HCT116 (cell line): Measurements from ENCODE around the gene LYPD5. TPM values are rescaled to one million over a fixed set of nuclear protein-coding genes. Genes with fewer than 3 reads are reported as not detected.

ENCODE experiments used
- ATAC-seq: fragments of 200-7000 bp; cut with Tn5 transposase; 2 replicates; pipeline ENCODE4 v1.9.1; 2020; ENCODE audit warnings: mild to moderate bottlenecking, moderate library complexity
- BruUV-seq: library from RNA; stranded (reverse); fragments of 400-500 nt; replicated peaks from 2 replicates; lab custom pipeline; 2021; lab: Mats Ljungman, UMichigan
- CTCF ChIA-PET: fragments of 300-600 bp; sonication (Branson Sonifier 250); formaldehyde crosslinking; loops from one replicate; lab custom pipeline; 2021; ENCODE audit warnings: antibody characterized with exemption; lab: Charles Lee
- POLR2A ChIA-PET: fragments of 300-600, 350-600 bp; sonication (Branson Sonifier 250); formaldehyde crosslinking; loops from one replicate; lab custom pipeline; 2021; ENCODE audit warnings: antibody characterized with exemption; lab: Charles Lee
- RAD21 ChIA-PET, 2 experiments: fragments of 300-600 bp; sonication (Branson Sonifier 250); formaldehyde crosslinking; loops; one replicate each; lab custom pipeline; 2023; ENCODE audit warnings: low total read pairs in 2 of 2; ENCODE audit not compliant: uncharacterized antibody in 2 of 2, unreplicated experiment in 2 of 2, low non-redundant PET in 1 of 2; lab: Charles Lee
- DNase-seq: peaks from one replicate; pipeline ENCODE4 v3.0.0-alpha.2; 2010; ENCODE audit warnings: low read depth, low spot score
- H2AFZ ChIP-seq: fragments of 200-600 bp; shearing (Covaris generic), sonication (generic); 2 replicates; pipeline ENCODE4 v1.6.1; 2017; ENCODE audit warnings: low read depth, mixed run types, mixed read lengths, antibody characterized with exemption, low read length; ENCODE audit not compliant: poor library complexity, severe bottlenecking
- H3K27ac ChIP-seq: 2 replicates; pipeline ENCODE4 v1.5.1; 2012; ENCODE audit warnings: low read depth, low read length
- H3K27me3 ChIP-seq: fragments of 200-600 bp; sonication (generic); 2 replicates; pipeline ENCODE4 v1.6.1; 2016; ENCODE audit warnings: mixed run types, low read length, mixed read lengths; ENCODE audit not compliant: insufficient read depth
- H3K36me3 ChIP-seq, 2 experiments: fragments of 200-500 bp in 1 of 2; fragments of 200-600 bp in 1 of 2; sonication (Bioruptor generic) in 1 of 2; sonication (generic) in 1 of 2; 2 replicates each; pipeline versions ENCODE4 v1.5.1 to v1.6.1; 2014 to 2016; ENCODE audit warnings: low read length in 2 of 2, inconsistent platforms in 1 of 2, mixed read lengths in 1 of 2, mixed run types in 1 of 2; ENCODE audit not compliant: insufficient read depth in 2 of 2, control insufficient read depth in 1 of 2
- H3K4me1 ChIP-seq, 2 experiments: fragments of 200-600 bp in 1 of 2; sonication (generic) in 1 of 2; 2 replicates each; pipeline versions ENCODE4 v1.5.1 to v1.6.1; 2012 to 2017; ENCODE audit warnings: low read length in 2 of 2, inconsistent platforms in 1 of 2, mild to moderate bottlenecking in 1 of 2, mixed read lengths in 1 of 2, mixed run types in 1 of 2, moderate library complexity in 1 of 2; ENCODE audit not compliant: insufficient read depth in 2 of 2, control insufficient read depth in 1 of 2
- H3K4me2 ChIP-seq: fragments of 200-600 bp; sonication (generic); 2 replicates; pipeline ENCODE4 v1.6.1; 2017; ENCODE audit warnings: mixed run types, low read length, mixed read lengths
- H3K4me3 ChIP-seq, 2 experiments: fragments of 200-600 bp in 1 of 2; sonication (generic) in 1 of 2; replicated peaks in 1 of 2; 2 replicates each; pipeline ENCODE4 v1.5.1; 2011 to 2016; ENCODE audit warnings: low read length in 2 of 2, control low read depth in 1 of 2, low read depth in 1 of 2, mild to moderate bottlenecking in 1 of 2, mixed read lengths in 1 of 2, mixed run types in 1 of 2
- H3K79me2 ChIP-seq: fragments of 200-600 bp; sonication (generic); 2 replicates; pipeline ENCODE4 v1.6.1; 2017; ENCODE audit warnings: mild to moderate bottlenecking, mixed run types, low read length, moderate library complexity, mixed read lengths; ENCODE audit not compliant: insufficient read depth
- H3K9ac ChIP-seq: fragments of 200-600 bp; sonication (generic); 2 replicates; pipeline ENCODE4 v1.6.1; 2016; ENCODE audit warnings: low read length, mixed read lengths
- H3K9me2 ChIP-seq: fragments of 200-600 bp; sonication (generic), shearing (Covaris generic); 2 replicates; pipeline ENCODE4 v1.6.1; 2017; ENCODE audit warnings: mixed run types, mild to moderate bottlenecking, moderate library complexity; ENCODE audit not compliant: insufficient read depth
- H3K9me3 ChIP-seq, 2 experiments: fragments of 200-500 bp in 1 of 2; fragments of 200-600 bp in 1 of 2; sonication (Bioruptor generic) in 1 of 2; sonication (generic) in 1 of 2; 2 replicates each; pipeline ENCODE4 v1.6.1; 2014 to 2017; ENCODE audit warnings: low read length in 2 of 2, mixed read lengths in 2 of 2, inconsistent platforms in 1 of 2, low read depth in 1 of 2, mild to moderate bottlenecking in 1 of 2, mixed run types in 1 of 2, moderate library complexity in 1 of 2; ENCODE audit not compliant: control insufficient read depth in 1 of 2, insufficient read depth in 1 of 2
- H4K20me1 ChIP-seq: fragments of 200-600 bp; sonication (generic), shearing (Covaris generic); 2 replicates; pipeline ENCODE4 v1.6.1; 2017; ENCODE audit warnings: mixed run types, mild to moderate bottlenecking, moderate library complexity; ENCODE audit not compliant: insufficient read depth
- POLR2A ChIP-seq: IDR thresholded peaks from 2 replicates; pipeline ENCODE4 v1.7.0; 2011; ENCODE audit warnings: borderline replicate concordance; ENCODE audit not compliant: insufficient read depth, insufficient read length; ENCODE audit errors: extremely low read depth
- intact Hi-C: fragments of 100-400 bp; cut with micrococcal nuclease; formaldehyde crosslinking; loops from 2 replicates; pipeline ENCODE4 v1.10.0; 2022
- total RNA-seq: library from RNA; stranded (reverse); gene quantifications from one replicate; pipeline ENCODE4 v1.2.1, GENCODE V29; 2021; ENCODE audit not compliant: unreplicated experiment
- TF ChIP-seq, protein P1 (sequence below): IDR thresholded peaks from 2 replicates; pipeline ENCODE4 v1.6.1; 2012
- TF ChIP-seq, protein P2 (sequence below): IDR thresholded peaks from 2 replicates; pipeline ENCODE4 v1.6.1; 2011; ENCODE audit warnings: mild to moderate bottlenecking, low read length, moderate library complexity; ENCODE audit not compliant: insufficient replicate concordance; ENCODE audit errors: extremely low read depth
- TF ChIP-seq, protein P3 (sequence below): IDR thresholded peaks from 2 replicates; pipeline ENCODE4 v1.6.1; 2012

The LYPD5 gene
- total RNA-seq, 1 experiment from 2014 or later: 7.6 TPM

DNA sequence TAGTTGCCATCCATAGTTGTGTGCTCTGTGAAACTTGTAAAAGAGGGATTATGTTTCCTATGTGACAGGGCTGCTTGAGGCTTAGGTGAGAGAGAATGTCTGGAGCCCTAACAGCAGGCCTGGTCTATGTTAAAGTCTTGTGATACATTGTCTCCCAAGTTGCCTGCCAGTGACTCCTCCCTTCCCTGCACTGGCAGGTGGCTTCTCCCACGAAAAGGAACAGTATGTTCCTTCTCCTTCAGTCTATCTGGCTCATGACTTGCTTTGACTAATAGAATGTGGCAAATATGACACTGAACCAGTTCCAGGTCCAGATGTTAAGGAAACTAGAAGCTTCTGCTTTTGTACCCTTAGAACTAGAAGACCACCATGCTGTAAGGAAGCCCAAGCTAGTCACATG is 15.6 kb downstream of the LYPD5 start:
- RAD21 ChIA-PET: no interaction called here
- intact Hi-C loops: loop anchor here (10.0 kb wide), 1 partner anchor 112 kb away; the partner anchor contains the start of gene PLAUR
- Histone ChIP-seq H2AFZ (no peak overlapping the region), H4K20me1 (no peaks in the 10 kb centered on the region), H3K4me2 (no peak overlapping the region), H3K9ac (no peak overlapping the region), H3K9me2 (no peaks in the 10 kb centered on the region), H3K4me3 (no peak overlapping the region), H3K4me1 (peaks cover 37 to 43% of the 10 kb centered on the region in 2 experiments), H3K27ac (no peak overlapping the region), H3K79me2 (peaks cover 9% of the 10 kb centered on the region; the same call in 1 of the 2 replicates), H3K9me3 (no peaks in the 10 kb centered on the region), H3K27me3 (no peaks in the 10 kb centered on the region), H3K36me3 (no peaks in the 10 kb centered on the region)
- ATAC-seq (no peak), DNase-seq (no peak)
- POLR2A ChIA-PET: interaction anchor here (1.6 kb wide), 1 partner anchor 118 kb away, joined by 4 read pairs; no protein-coding TSS in a partner anchor
- BruUV-seq: no TSS peak
- CTCF ChIA-PET: interaction anchor here (1.6 kb wide), 1 partner anchor 41 kb away, joined by 5 read pairs; no protein-coding TSS in a partner anchor
- no peak for TF ChIP-seq POLR2A
- TF ChIP-seq, protein P1, sequence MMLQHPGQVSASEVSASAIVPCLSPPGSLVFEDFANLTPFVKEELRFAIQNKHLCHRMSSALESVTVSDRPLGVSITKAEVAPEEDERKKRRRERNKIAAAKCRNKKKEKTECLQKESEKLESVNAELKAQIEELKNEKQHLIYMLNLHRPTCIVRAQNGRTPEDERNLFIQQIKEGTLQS: no peak
- TF ChIP-seq, protein P2, sequence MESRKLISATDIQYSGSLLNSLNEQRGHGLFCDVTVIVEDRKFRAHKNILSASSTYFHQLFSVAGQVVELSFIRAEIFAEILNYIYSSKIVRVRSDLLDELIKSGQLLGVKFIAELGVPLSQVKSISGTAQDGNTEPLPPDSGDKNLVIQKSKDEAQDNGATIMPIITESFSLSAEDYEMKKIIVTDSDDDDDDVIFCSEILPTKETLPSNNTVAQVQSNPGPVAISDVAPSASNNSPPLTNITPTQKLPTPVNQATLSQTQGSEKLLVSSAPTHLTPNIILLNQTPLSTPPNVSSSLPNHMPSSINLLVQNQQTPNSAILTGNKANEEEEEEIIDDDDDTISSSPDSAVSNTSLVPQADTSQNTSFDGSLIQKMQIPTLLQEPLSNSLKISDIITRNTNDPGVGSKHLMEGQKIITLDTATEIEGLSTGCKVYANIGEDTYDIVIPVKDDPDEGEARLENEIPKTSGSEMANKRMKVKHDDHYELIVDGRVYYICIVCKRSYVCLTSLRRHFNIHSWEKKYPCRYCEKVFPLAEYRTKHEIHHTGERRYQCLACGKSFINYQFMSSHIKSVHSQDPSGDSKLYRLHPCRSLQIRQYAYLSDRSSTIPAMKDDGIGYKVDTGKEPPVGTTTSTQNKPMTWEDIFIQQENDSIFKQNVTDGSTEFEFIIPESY: no peak
- TF ChIP-seq, protein P3, sequence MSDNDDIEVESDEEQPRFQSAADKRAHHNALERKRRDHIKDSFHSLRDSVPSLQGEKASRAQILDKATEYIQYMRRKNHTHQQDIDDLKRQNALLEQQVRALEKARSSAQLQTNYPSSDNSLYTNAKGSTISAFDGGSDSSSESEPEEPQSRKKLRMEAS: no peak
